Natural killer cell (primary cell): ENCODE data around the gene EFNB2. TPM values are rescaled to one million over a fixed set of nuclear protein-coding genes. Genes with fewer than 3 reads are reported as not detected.

ENCODE experiments used
- ATAC-seq, 3 donors: fragments of 150-1000 bp in 2 of 3; fragments of 200-7000 bp in 1 of 3; cut with Tn5 transposase; 1 replicate in 1 of 3; 2 replicates in 2 of 3; pipeline ENCODE4 v1.10.0; 2021; ENCODE audit warnings: mild to moderate bottlenecking in 2 of 3, moderate library complexity in 2 of 3
- DNase-seq, 2 donors: peaks; one replicate each; pipeline versions ENCODE4 v3.0.0 to v3.0.0-alpha.2; 2013 to 2021; ENCODE audit warnings: mixed read lengths in 1 of 2
- H3K27ac ChIP-seq: one replicate; pipeline ENCODE4 v1.5.1; 2013; ENCODE audit warnings: mild to moderate bottlenecking, low read length
- H3K27me3 ChIP-seq: one replicate; pipeline ENCODE4 v1.6.1; 2013; ENCODE audit warnings: low read length; ENCODE audit not compliant: control insufficient read depth, insufficient read depth
- H3K36me3 ChIP-seq: one replicate; pipeline ENCODE4 v1.6.1; 2013; ENCODE audit warnings: low read length; ENCODE audit not compliant: control insufficient read depth, insufficient read depth
- H3K4me1 ChIP-seq: one replicate; pipeline ENCODE4 v1.6.1; 2013; ENCODE audit warnings: low read length; ENCODE audit not compliant: control insufficient read depth, insufficient read depth
- H3K4me3 ChIP-seq: one replicate; pipeline ENCODE4 v1.5.1; 2013; ENCODE audit warnings: low read length
- H3K9me3 ChIP-seq: one replicate; pipeline ENCODE4 v1.6.1; 2013; ENCODE audit warnings: low read length; ENCODE audit not compliant: control insufficient read depth, insufficient read depth
- H3K27ac Mint-ChIP-seq, 2 donors: one replicate each; pipeline ENCODE4 v1.8.0; 2022; ENCODE audit warnings: mild to moderate bottlenecking in 2 of 2, mixed read lengths in 2 of 2, moderate library complexity in 1 of 2
- H3K27me3 Mint-ChIP-seq, 2 donors: one replicate each; pipeline ENCODE4 v1.8.0; 2022; ENCODE audit warnings: low read depth in 2 of 2, mixed read lengths in 2 of 2
- H3K36me3 Mint-ChIP-seq: one replicate; pipeline ENCODE4 v1.8.0; 2022; ENCODE audit warnings: mixed read lengths
- H3K4me1 Mint-ChIP-seq, 2 donors: one replicate each; pipeline ENCODE4 v1.8.0; 2022; ENCODE audit warnings: mixed read lengths in 2 of 2
- H3K4me3 Mint-ChIP-seq: one replicate; pipeline ENCODE4 v1.8.0; 2022; ENCODE audit warnings: mild to moderate bottlenecking, moderate library complexity, mixed read lengths
- H3K9me3 Mint-ChIP-seq, 2 donors: one replicate each; pipeline ENCODE4 v1.8.0; 2022; ENCODE audit warnings: mixed read lengths in 2 of 2
- WGBS: methylation state at CpG from one replicate; pipeline ENCODE4 v1.1.7; 2013; ENCODE audit warnings: missing lambda C conversion rate; ENCODE audit not compliant: insufficient coverage; 5-methylcytosine and 5-hydroxymethylcytosine counted together
- intact Hi-C: fragments of 100-400 bp; cut with micrococcal nuclease; formaldehyde crosslinking; loops from one replicate; pipeline ENCODE4 v1.14.2; 2022
- total RNA-seq, 4 donors: library from RNA; stranded (reverse); fragments of 120-200 nt in 1 of 4; gene quantifications; one replicate each; pipeline versions ENCODE4 v1.2.3 to v1.2.4, GENCODE V29; 2013 to 2022
- TF ChIP-seq, protein P1 (sequence below): fragments of 200-600 bp; IDR thresholded peaks from one replicate; pipeline ENCODE4 v1.8.0; 2022; ENCODE audit warnings: antibody characterized with exemption

EFNB2 gene
- total RNA-seq, 3 donors from 2014 or later (not counting 1 experiment from before 2014, with no cell fraction given), result 0.16 to 0.33 (median 0.33) TPM

GRCh38 chr13:106529415-106530170 lies 5.9 kb downstream of the EFNB2 start:
- Mint-ChIP-seq H3K4me1 (peaks cover 8 to 12% of the 10 kb centered on the region in 2 donors), H3K27ac (no peak overlapping the region), H3K36me3 (no peaks in the 10 kb centered on the region), H3K9me3 (no peaks in the 10 kb centered on the region), H3K4me3 (no peak overlapping the region), H3K27me3 (peaks cover 39 to 77% of the 10 kb centered on the region in 2 donors)
- no peaks in the 10 kb centered on the region for H3K9me3 ChIP-seq
- DNase-seq (no peak), ATAC-seq (no peak)
- H3K27me3 ChIP-seq, result peaks cover 33% of the 10 kb centered on the region
- WGBS, result 83% methylated on average over 8 of the region's 8 CpGs
- intact Hi-C loops, result loop anchor here (10.0 kb wide), 1 partner anchor 1955 kb away; no protein-coding TSS in a partner anchor
- H3K27ac ChIP-seq, result no peak overlapping the region
- no peaks in the 10 kb centered on the region for H3K36me3 ChIP-seq
- peaks cover 16% of the 10 kb centered on the region for H3K4me1 ChIP-seq
- TF ChIP-seq, protein P1, sequence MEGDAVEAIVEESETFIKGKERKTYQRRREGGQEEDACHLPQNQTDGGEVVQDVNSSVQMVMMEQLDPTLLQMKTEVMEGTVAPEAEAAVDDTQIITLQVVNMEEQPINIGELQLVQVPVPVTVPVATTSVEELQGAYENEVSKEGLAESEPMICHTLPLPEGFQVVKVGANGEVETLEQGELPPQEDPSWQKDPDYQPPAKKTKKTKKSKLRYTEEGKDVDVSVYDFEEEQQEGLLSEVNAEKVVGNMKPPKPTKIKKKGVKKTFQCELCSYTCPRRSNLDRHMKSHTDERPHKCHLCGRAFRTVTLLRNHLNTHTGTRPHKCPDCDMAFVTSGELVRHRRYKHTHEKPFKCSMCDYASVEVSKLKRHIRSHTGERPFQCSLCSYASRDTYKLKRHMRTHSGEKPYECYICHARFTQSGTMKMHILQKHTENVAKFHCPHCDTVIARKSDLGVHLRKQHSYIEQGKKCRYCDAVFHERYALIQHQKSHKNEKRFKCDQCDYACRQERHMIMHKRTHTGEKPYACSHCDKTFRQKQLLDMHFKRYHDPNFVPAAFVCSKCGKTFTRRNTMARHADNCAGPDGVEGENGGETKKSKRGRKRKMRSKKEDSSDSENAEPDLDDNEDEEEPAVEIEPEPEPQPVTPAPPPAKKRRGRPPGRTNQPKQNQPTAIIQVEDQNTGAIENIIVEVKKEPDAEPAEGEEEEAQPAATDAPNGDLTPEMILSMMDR, result no peak
- H3K4me3 ChIP-seq, result no peak overlapping the region

GRCh38 chr13:106528718-106529414 lies 6.6 kb downstream of the EFNB2 start:
- Histone ChIP-seq H3K4me1 (peaks cover 10% of the 10 kb centered on the region), H3K9me3 (no peaks in the 10 kb centered on the region), H3K27me3 (peaks cover 29% of the 10 kb centered on the region), H3K4me3 (no peak overlapping the region), H3K36me3 (no peaks in the 10 kb centered on the region), H3K27ac (no peak overlapping the region)
- Mint-ChIP-seq H3K36me3 (no peaks in the 10 kb centered on the region), H3K4me1 (peaks cover 7 to 11% of the 10 kb centered on the region in 2 donors), H3K4me3 (no peak overlapping the region), H3K27me3 (peaks cover 39 to 79% of the 10 kb centered on the region in 2 donors), H3K27ac (no peak overlapping the region), H3K9me3 (no peaks in the 10 kb centered on the region)
- TF ChIP-seq, protein P1, result no peak
- ATAC-seq, result no peak
- WGBS, result 91% methylated on average over 7 of the region's 7 CpGs
- DNase-seq, result no peak
- intact Hi-C loops, result no loop called here

DNA sequence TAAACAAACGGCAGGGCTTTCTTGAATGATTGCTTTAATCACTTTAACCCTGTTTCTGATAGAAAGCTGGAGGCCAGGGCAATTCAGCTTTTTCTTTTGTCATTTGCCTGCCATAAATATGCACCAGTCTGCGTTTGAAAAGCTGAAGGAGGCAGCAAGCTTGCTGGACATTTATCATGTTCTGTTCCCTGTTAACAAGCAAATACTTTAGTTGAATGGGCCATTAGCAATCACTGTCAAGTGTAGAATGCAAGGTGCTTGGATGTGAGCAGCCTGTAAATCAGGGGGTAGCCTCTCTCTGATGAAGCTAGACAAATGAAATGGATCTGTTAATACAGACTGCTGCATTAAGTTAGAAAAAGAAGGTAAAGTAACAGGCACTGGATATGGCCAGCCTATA lies 7.6 kb downstream of the EFNB2 start:
- Mint-ChIP-seq H3K9me3 (no peaks in the 10 kb centered on the region), H3K27ac (no peak overlapping the region), H3K36me3 (no peaks in the 10 kb centered on the region), H3K4me1 (peaks cover 0 to 4% of the 10 kb centered on the region in 2 donors), H3K4me3 (no peak overlapping the region), H3K27me3 (peaks cover 35 to 79% of the 10 kb centered on the region in 2 donors)
- H3K27ac ChIP-seq, result no peak overlapping the region
- TF ChIP-seq, protein P1, result no peak
- H3K4me3 ChIP-seq, result no peak overlapping the region
- no peaks in the 10 kb centered on the region for H3K36me3 ChIP-seq
- no peaks in the 10 kb centered on the region for H3K9me3 ChIP-seq
- DNase-seq, result no peak
- no peak for ATAC-seq
- WGBS, result 78% methylated on average over 2 of the region's 2 CpGs
- H3K4me1 ChIP-seq, result peaks cover 3% of the 10 kb centered on the region
- H3K27me3 ChIP-seq, result peaks cover 20% of the 10 kb centered on the region
- intact Hi-C loops, result no loop called here
